Activated naive CD4-positive, alpha-beta T cell treated with Interleukin-2 at 50 U/mL for 16 hours (primary cell): Measurements from ENCODE around the gene ZGLP1.
"Not testable (repeated sequence)": the region's sequence is repeated elsewhere in the genome, so short reads cannot be mapped to it uniquely, and the experiment has no call there.

ENCODE experiments used
- DNase-seq: peaks from one replicate; pipeline ENCODE4 v3.0.0-alpha.2; 2020

ZGLP1 gene

DNA sequence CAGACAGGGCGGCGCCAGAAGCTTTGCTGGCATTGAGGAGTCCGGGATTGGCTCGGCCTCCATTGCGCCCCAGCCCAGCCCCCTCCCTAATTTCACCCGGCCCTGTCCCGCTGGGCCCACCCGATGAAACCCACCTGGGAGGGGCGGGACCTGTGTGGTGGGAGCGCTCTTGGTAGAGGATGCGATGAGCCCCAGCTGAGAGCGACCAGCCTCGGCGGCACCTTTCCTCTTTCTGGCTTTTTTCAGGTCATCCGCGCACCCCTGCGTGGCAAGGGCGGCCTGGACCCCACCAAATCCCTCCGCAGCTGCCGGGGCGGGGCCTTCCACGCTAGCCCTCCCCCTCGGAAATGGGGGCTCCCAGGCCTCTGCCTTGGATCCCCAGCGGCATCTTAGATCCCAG lies at the start of gene ZGLP1:
ZGLP1 (minus strand) TSS at position 393 of the 400 bp plus-strand sequence.
- no peak for DNase-seq

DNA sequence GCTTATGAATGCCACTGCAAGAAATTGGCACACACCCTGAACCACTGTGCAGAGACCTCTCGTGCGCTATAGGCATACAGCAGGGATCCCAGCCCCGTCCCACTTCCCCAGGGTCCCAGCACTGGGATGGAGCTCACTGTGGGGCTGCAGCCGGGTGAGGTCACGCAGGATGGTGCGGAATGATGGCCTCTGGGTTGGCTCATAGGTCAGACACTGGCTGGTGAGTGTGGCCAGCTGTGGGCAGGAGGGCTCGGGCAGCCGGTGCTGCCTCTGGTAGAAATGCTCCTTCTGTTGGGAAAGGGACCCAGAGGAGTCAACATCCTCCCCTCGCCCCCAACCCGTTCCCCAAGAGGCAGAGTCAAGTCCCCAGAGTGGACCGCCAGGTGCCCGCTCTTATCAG lies 46.8 kb upstream of the ZGLP1 start:
- DNase-seq: no peak

GRCh38 chr19:10353793-10354391 lies 44.3 kb upstream of the ZGLP1 start:
- peak; percentile 40 for DNase-seq

- no peak for DNase-seq
Observed at GRCh38 chr19:10352764-10353671, 43.4 kb upstream of the ZGLP1 start.

DNA sequence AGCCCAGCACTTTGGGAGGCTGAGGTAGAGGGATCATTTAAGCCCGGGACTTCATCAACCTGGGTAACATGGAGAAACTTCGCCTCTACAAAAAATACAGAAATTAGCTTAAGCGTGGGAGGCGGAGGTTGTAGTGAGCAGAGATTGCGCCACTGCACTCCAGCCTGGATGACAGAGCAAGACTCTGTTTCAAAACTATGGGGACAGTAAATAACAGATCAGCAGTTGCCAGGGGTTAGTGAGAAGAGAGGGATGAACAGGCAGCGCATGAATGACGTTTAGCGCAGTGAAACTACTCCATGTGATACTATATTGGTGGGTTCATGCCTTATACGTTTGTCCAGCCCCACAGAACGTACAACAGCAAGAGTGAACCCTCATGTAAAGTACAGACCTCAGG lies 36.9 kb upstream of the ZGLP1 start:
- DNase-seq: no peak

GRCh38 chr19:10344780-10345179 lies 35.2 kb upstream of the ZGLP1 start:
- DNase-seq: no peak

GRCh38 chr19:10343495-10343894 lies 33.9 kb upstream of the ZGLP1 start:
- DNase-seq: no peak

DNA sequence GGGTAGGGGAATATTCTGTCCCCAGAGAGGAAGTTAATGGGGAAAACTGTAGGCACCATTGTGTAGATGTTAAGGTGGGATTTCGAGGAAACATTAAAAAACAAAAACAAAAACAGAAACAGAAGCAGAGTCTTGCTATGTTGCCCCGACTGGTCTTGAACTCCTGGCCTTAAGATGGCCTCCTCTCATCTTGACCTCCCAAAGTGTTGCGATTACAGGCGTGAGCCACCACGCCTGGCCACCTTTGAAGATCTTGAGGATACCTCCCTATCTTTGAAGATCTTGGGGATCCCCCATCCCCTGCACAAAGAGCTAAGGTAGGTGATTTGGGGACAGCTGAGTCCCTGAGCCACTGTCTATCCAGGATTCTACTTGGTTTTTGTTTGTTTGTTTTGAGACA lies 30.4 kb upstream of the ZGLP1 start:
- no peak for DNase-seq

DNA sequence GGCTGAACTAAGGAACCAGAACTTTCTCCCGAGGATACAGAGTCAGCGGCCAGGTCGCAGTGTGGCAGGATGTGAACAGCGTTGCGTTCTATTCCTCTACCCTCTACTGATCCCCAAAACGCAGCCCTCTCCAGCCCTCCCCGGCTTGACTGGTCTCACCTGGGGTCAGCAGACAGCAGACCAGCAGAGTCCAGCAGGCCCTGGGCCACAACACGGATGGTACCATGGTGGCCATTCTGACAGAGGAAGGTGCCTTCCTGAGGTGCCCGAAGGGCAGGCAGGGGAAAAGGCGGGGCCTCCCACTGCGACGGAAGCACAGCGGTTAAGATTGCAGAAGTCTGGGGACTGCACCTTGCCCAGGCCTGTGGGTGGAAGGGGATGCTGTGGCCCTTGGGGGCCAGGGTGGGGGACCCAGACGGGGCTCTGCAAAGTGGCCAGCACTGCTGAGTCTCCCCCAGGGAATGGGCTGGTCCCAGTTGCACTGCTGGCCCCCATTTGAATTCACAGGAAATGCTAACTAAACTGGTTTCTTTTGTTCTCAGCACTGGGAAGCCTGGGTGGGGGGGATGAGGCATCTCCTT lies 29.9 kb upstream of the ZGLP1 start, which contains the start of gene ICAM3:
ICAM3 (minus strand) TSS at position 245 of the 581 bp plus-strand sequence; CDS start at position 235, 10 bp downstream.
- DNase-seq: peak; percentile 71

DNA sequence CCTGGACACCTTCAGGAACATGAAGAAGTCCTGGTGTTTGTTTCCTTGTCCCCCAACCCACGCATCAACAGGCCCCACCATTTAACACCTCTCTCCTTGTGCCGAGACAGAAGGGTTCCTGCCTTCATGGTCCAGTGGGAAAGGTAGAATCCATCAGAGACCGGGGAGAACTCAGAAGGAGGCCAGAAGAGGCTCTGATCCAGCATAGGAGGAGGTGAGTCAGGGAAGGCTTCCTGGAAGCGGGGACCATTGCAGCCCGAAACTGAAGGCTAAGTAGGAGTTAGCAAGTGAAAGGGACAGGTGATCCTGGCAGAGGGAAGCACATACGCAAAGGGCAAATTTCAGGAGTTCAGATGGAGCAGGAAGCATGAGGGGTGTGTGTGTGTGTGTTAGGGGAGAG lies 29.3 kb upstream of the ZGLP1 start:
- no peak for DNase-seq

- not testable (repeated sequence) for DNase-seq
Observed at GRCh38 chr19:10336725-10337124, 27.1 kb upstream of the ZGLP1 start.

GRCh38 chr19:10335352-10335985 lies 25.9 kb upstream of the ZGLP1 start:
- DNase-seq: no peak

DNA sequence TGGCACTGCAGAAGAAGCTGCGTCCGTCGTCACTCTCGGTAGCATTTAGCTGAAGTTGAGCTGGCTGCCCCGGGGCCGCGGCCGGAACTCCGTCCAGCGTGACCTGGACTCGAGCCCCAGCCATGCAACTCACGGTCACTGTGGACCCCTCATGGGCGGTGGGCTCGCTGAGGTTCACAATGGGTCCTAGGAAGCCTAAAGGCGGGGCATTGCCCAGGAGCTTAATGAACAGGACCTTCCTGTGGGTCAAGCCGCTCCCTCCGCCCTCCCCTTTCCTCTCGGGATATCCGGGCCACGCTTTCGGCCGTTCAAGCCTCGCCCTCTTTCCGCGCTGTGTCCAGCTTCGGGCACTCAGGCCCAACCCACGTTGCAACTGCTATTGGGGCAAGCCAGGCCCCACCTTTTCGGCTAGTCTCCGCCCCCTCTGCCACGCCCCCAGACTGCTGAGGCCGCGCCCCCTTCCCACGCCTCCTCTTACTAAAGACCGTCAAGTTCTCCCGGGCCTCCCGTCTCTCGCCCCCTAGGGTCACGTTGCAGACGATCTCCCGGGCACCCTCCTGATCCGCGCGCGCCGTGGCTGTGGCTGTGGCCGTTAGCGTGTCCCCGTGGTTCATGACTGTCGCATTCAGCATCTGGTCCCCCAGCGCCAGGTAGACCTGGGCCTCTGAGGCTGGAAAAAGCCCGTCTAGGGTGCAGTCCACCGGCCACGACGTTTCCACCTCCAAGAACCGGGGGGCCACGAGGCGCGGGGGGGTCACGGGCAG lies 25.2 kb upstream of the ZGLP1 start:
- peak; percentile 30 for DNase-seq

GRCh38 chr19:10333758-10334587 lies 24.4 kb upstream of the ZGLP1 start:
- no peak for DNase-seq

DNA sequence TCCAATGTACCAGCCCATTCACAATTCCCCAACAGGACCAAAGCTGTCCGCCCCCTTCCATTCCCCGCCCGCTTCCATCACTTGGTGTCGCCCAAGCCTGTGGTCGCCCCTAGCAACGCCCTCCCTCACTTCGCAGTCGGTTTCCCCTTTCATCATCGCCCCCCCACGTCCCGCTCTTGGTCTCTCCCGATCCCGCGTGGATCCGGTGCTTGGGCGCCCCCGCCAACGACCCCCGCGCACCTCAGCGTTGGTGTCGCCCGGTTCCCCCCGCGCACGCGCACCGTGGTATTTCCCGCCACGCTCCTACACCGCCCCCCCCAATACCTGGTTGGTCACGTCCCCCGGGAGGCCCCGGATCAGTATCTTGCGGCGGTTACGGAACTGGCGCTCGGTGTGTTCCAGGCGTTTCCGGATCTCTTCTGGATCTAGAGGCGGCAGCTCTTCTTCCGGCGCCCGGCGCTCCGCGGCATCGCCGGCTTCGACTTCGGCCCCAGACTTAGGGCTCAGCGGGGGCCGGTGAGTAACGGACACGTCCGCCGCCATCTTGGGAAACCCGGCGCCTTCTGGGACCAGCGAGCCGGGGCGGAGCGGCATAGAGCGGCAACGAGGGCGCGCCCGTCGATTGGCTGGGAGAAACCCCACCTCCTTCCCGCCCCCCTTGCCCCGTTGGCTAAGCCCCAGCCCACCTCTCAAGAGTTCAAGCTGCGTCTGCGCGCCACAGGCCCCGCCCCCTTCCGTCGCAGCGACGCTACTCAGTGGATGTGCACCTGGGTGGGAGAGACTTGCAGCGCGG lies 23.5 kb upstream of the ZGLP1 start, which contains the start of gene RAVER1:
RAVER1 (minus strand) TSS at position 565 of the 793 bp plus-strand sequence; CDS start at position 543, 22 bp downstream.
- peak; percentile 99 for DNase-seq

GRCh38 chr19:10332158-10332964 lies 22.7 kb upstream of the ZGLP1 start:
- no peak for DNase-seq

DNA sequence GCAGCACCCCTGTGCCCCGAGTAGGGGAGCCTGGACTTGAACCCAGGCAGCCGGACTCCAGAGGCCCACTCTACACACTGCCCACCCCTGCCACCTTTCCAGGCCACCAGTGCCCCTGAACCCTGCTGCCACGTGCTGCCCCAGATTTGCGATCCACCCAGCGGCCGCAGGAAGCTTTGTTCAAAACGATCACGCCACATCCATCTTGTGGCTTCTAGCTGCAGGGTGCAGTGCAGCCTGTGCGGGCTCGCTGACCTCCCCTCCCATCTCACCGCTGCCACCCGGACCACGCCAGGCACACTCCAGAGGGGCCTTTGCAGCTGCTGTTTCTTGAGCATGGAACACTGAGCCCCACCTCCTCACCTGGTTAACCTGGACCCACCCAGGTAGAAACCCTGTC lies 19.9 kb upstream of the ZGLP1 start:
- no peak for DNase-seq

DNA sequence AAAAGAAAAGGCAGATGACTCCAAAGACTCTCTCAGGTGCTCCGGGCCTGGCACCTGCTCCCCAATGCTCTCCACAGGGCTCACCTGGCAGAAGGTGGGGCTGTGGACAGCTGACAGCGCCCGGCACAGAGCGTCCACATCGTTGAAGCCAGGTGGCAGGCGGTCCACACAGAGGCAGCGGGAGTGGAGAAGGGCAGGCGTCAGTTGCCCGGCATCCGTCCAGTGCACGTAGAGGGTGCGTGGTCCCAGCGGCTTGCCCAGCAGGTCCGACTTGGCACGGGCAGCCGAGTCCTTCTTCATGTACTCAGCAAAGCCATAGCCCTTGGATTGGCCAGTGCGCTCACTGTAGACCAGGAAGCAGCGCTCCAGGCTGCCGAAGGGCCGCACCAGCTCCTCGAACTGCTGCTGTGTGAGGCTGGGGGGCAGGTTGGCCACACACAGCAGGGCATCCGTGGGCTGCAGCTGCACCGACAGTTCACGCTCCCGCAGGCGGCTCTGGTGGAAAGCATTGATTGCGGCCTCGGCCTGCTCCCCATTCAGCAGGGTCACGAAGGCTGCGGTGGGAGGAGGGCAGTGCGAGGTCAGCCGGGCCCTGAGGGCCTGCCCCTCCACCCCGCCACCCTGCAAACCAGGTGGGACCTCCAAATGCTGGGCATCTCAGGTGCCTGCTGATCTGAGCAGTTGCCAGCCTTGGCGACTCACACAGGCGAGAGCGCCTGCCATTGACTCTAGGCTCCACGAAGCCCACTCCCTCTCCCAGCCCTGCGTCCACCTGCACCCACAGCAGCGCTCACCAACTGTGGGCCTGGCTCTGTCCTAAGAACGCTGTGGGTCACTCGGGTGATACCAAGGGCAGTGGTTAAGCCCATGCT lies 19.2 kb upstream of the ZGLP1 start:
- no peak for DNase-seq

DNA sequence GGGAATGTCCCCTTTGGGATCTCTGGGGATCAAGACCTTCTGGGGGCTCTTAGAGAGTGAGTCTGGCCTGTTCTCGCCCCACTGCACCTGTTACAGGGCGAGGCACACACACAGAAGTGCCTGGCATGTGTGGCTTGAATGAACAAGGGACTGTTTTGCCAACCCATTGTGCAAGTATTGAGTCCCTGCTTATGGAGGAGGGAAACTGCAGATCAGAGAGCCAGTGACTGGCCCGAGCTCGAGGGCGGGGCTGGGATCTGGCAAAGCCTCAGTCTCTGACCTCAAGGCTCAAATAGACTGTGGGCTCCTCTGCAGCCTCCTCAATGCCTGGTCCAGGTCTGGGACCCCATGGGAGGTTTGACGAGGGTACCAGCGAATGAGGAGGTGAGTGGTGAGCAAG lies 18.2 kb upstream of the ZGLP1 start:
- DNase-seq: no peak
